Large intestine (tissue), 3 donors: ENCODE results near the gene VCL. TPM values are rescaled to one million over a fixed set of nuclear protein-coding genes. Genes with fewer than 3 reads are reported as not detected.

ENCODE experiments used
- DNase-seq, 2 donors: peaks; one replicate each; pipeline versions ENCODE4 v3.0.0 to v3.0.0-alpha.2; 2013
- H3K27ac ChIP-seq: one replicate; pipeline ENCODE4 v1.5.1; 2013; ENCODE audit warnings: low read length
- H3K27me3 ChIP-seq: 2 replicates; pipeline ENCODE4 v1.6.1; 2013; ENCODE audit warnings: low read length; ENCODE audit not compliant: control insufficient read depth, insufficient read depth
- H3K36me3 ChIP-seq: 2 replicates; pipeline ENCODE4 v1.6.1; 2013; ENCODE audit warnings: low read length; ENCODE audit not compliant: control insufficient read depth, insufficient read depth
- H3K4me1 ChIP-seq: one replicate; pipeline ENCODE4 v1.6.1; 2013; ENCODE audit warnings: low read length; ENCODE audit not compliant: control insufficient read depth, insufficient read depth
- H3K4me3 ChIP-seq: one replicate; pipeline ENCODE4 v1.5.1; 2013; ENCODE audit warnings: low read length
- H3K9me3 ChIP-seq: one replicate; pipeline ENCODE4 v1.6.1; 2013; ENCODE audit warnings: mild to moderate bottlenecking, low read depth, low read length, moderate library complexity; ENCODE audit not compliant: control insufficient read depth
- WGBS: methylation state at CpG from one replicate; pipeline ENCODE4 v1.1.5; 2013; ENCODE audit warnings: low lambda C conversion rate; ENCODE audit not compliant: insufficient coverage; 5-methylcytosine and 5-hydroxymethylcytosine counted together
- polyA plus RNA-seq: library from polyadenylated mRNA; unstranded; fragments of 120-200 nt; gene quantifications from one replicate; pipeline ENCODE4 v1.2.1, GENCODE V29; 2013

Gene VCL
- polyA plus RNA-seq, 1 donor, result 69.3 TPM

DNA sequence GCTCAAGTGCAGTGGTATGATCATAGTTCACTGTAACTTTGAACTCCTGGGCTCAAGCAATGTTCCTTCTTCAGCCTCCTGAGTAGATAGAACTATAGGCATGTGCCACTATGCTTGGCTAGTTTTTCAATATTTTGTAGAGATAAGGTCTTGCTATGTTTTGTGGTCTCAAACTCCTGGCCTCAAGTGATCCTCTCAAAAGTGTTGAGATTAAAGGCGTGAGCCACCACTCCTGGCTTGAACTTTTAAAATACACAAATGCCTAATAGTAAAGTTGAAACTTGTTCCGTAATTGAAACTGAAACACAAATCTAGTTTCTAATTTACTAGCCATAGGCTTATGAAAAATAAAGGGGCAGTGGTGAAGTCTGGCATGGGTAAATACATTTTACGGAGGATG lies 87.0 kb downstream of the VCL start:
- DNase-seq, result no peak
- WGBS, result 100% methylated on average over 2 of the region's 3 CpGs
- Histone ChIP-seq H3K36me3 (peaks cover 14% of the 10 kb centered on the region), H3K27ac (no peak overlapping the region), H3K9me3 (no peaks in the 10 kb centered on the region), H3K27me3 (no peaks in the 10 kb centered on the region), H3K4me1 (peaks cover 2% of the 10 kb centered on the region), H3K4me3 (no peak overlapping the region)

DNA sequence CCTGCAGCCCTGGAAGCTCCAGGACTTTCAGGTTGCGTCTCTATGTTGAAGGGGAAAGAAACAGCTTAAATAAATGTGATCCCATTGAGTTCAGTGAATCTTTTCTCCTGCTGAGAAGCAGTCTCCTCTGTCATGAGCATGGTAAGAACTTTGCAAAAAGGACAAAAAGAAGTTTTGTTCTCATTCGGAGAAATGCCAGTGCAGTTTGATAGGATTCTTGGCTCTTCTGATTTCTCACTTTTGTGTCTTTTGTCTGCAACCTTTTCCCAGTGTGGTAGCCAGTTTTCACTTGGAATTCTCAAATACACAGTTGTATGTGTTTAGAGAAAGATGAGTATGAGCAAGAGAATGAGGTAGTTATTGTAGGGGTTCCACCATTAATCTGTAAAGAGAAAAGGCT lies 88.4 kb downstream of the VCL start:
- H3K4me3 ChIP-seq, result no peak overlapping the region

DNA sequence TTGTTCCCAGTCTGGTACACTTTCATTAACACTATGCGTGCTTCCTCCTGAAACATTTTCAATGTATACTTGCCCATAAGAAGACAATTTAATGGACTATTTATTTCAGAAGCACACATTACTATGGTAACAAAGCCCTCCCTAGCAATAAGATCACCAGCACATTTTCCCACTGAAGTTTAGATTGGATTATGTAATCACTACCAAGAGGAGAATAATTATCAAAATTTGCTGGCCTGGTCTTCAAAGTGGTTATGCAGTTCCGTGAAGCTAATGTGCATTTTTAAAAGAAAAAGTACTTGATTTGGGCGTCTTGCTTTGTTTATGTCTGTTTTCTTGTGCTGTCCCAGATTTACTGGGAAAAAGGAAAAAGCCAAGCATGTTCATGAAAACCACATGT lies 90.8 kb downstream of the VCL start:
- DNase-seq, result no peak
- 100% methylated on average over 2 of the region's 3 CpGs for WGBS
- Histone ChIP-seq H3K27me3 (no peaks in the 10 kb centered on the region), H3K36me3 (peaks cover 32% of the 10 kb centered on the region), H3K9me3 (no peaks in the 10 kb centered on the region), H3K4me3 (no peak overlapping the region), H3K27ac (no peak overlapping the region), H3K4me1 (no peaks in the 10 kb centered on the region)

More for the DNA sequence above, 88.4 kb downstream of the VCL start:
- H3K27ac ChIP-seq, result no peak overlapping the region
- no peaks in the 10 kb centered on the region for H3K27me3 ChIP-seq
- no peaks in the 10 kb centered on the region for H3K9me3 ChIP-seq
- no peaks in the 10 kb centered on the region for H3K4me1 ChIP-seq
- H3K36me3 ChIP-seq, result peaks cover 26% of the 10 kb centered on the region
- 100% methylated on average over 1 of the region's 2 CpGs for WGBS
- no peak for DNase-seq

DNA sequence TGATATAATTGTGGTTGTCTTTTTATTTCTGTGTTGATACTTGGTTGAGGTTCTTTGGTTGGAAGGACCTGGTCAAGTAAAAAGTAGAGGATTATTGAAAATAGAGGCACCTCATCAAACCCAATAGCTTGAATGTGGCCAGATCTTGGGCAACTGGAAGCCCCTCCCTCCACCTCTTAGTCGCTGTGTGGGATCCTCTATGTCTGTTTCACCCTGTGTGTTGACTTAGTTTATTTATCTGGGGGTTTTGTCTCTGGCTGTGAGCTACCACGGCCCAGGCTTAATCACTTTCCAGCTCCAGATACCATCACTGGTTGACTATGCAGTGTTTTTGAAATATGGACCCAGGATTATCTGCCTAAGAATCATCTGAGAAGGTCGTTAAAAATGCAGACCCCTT lies 94.5 kb downstream of the VCL start:
- H3K27ac ChIP-seq, result no peak overlapping the region
- no CpG with 5 or more reads among the region's 3 CpGs for WGBS
- H3K27me3 ChIP-seq, result no peaks in the 10 kb centered on the region
- no peaks in the 10 kb centered on the region for H3K4me1 ChIP-seq
- DNase-seq, result no peak
- no peaks in the 10 kb centered on the region for H3K9me3 ChIP-seq
- H3K36me3 ChIP-seq, result peaks cover 52% of the 10 kb centered on the region
- H3K4me3 ChIP-seq, result no peak overlapping the region

DNA sequence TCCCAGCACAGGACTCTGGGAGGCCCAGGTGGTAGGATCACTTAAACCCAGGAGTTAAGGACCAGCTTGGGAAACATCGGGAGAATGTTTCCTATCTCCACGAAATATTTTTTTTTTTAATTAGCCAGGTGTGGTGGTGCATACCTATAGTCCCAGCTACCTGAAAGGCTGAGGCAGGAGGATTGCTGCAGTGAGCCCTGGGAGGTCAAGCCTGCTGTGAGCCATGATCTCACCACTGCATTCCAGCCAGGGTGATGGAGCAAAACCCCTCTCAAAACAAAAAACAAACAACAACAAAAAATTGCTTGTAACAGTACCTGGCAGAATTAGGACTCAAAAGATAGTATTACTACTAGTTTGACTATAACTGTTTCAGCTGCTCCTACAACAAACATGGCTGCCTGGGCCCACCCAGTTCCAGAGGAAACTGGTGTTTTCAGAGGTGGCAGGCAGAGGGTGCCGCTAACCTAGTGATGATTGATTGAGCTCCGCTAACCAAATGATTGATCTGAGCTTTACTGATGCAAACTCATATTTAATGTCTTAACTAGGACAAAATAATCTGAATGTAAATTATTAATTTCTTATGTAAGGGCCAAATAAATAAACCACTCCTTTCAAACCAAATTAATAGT lies 95.7 kb downstream of the VCL start:
- peaks cover 64% of the 10 kb centered on the region for H3K36me3 ChIP-seq
- no CpG with 5 or more reads among the region's 4 CpGs for WGBS
- no peaks in the 10 kb centered on the region for H3K9me3 ChIP-seq
- H3K27me3 ChIP-seq, result no peaks in the 10 kb centered on the region
- no peak for DNase-seq
- H3K4me1 ChIP-seq, result no peaks in the 10 kb centered on the region
- no peak overlapping the region for H3K27ac ChIP-seq
- no peak overlapping the region for H3K4me3 ChIP-seq

DNA sequence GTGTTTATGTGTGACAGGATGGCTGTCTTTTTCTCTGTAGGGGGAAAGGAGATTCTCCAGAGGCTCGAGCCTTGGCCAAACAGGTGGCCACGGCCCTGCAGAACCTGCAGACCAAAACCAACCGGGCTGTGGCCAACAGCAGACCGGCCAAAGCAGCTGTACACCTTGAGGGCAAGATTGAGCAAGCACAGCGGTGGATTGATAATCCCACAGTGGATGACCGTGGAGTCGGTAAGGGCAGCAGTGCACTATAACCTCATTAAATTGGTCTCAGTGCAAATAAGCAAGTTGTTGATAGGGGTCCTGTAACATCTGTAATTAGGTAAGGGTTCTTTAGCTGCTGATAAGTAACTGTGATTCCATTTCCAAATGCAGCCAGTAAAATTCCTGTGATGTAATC lies 96.3 kb downstream of the VCL start:
- H3K36me3 ChIP-seq, result peaks cover 65% of the 10 kb centered on the region
- H3K27me3 ChIP-seq, result no peaks in the 10 kb centered on the region
- no peaks in the 10 kb centered on the region for H3K9me3 ChIP-seq
- WGBS, result no CpG with 5 or more reads among the region's 7 CpGs
- H3K4me1 ChIP-seq, result no peaks in the 10 kb centered on the region
- no peak overlapping the region for H3K4me3 ChIP-seq
- no peak for DNase-seq
- no peak overlapping the region for H3K27ac ChIP-seq

DNA sequence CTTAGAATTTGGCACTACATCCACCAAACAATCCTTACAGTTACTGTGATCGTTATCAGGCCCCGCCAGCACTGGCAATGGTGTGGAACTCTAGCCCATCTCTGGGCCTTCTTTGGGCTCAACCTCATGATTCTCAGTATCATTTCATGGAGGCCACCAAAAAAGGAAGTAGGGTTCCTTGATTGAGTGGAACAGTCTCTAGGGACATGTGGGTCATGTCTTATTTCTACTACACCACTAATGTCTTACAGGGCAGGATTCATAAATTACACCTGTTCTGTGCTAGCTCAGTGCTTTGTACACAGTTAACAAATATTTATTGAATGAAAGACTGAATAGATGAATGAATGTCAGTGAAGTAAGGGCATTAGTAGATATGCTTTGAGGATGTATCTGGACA lies 98.9 kb downstream of the VCL start:
- no peak for DNase-seq
- Histone ChIP-seq H3K4me3 (no peak overlapping the region), H3K27me3 (no peaks in the 10 kb centered on the region), H3K36me3 (peaks cover 70% of the 10 kb centered on the region), H3K27ac (no peak overlapping the region), H3K9me3 (no peaks in the 10 kb centered on the region), H3K4me1 (no peaks in the 10 kb centered on the region)
- whole genome bisulfite sequencing, result no CpG with 5 or more reads among the region's 2 CpGs

DNA sequence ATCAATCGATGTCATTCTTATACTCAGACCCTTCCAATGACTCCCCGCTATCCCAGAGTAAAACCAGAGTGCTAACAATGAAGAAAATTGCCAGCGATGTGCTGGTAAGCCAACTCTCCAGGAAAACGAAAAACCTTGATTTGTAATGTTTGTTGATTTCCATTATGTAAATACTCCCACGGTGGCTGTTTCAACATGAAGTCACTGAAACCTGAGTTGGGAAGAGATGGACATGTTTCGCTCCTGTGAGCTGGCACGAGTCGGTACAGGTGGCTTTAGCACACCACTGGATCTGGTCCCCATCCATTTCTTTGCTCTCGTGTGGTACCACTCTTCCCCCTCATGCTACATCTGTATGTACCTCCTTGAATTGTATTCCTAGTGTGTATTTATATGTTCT lies 99.9 kb downstream of the VCL start:
- Histone ChIP-seq H3K27ac (no peak overlapping the region), H3K36me3 (peaks cover 62% of the 10 kb centered on the region), H3K4me1 (no peaks in the 10 kb centered on the region), H3K9me3 (no peaks in the 10 kb centered on the region), H3K27me3 (no peaks in the 10 kb centered on the region), H3K4me3 (no peak overlapping the region)
- DNase-seq, result no peak
- no CpG with 5 or more reads among the region's 9 CpGs for WGBS

DNA sequence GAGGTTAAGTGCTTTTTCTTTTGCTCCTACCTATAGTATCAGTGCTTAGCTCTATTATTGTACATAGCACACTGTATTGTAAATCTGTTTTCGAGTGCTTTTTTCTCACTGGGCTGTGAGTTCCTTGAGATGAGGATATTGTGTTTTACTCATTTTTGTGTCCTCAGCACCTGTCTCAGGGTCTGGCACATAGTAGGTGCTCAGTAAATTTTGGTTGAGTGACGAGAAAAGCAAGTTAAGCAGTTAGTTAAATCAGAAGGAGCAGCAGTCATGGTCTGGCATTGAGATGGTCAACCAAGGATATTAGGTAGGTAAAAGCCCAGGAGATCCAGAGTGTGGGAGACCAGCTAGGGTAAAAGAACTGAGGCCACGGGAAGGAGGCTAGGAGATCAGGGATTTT lies 101.5 kb downstream of the VCL start:
- WGBS, result no CpG with 5 or more reads among the region's 3 CpGs
- no peak for DNase-seq
- Histone ChIP-seq H3K4me1 (no peaks in the 10 kb centered on the region), H3K4me3 (no peak overlapping the region), H3K27ac (no peak overlapping the region), H3K36me3 (peaks cover 56% of the 10 kb centered on the region), H3K27me3 (no peaks in the 10 kb centered on the region), H3K9me3 (no peaks in the 10 kb centered on the region)

DNA sequence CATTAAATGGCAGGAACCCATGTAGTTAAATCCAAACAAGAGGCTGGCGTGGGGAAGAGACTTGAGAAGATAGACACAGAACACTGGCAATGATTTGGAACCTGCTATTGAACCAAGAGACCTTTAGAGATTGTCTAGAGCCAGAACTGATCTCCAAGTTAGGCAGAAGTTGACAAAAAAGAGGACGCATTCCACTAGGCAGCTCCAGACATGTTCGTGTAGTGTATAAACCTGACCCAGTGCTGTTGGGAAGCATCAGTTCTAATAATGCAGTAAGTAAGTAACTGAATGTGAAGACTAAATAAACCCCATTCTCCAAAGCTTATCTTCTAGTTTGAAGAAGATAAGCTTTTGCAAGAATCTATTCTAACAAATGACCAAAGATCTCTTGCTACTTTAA lies 101.9 kb downstream of the VCL start:
- no peaks in the 10 kb centered on the region for H3K9me3 ChIP-seq
- H3K36me3 ChIP-seq, result peaks cover 56% of the 10 kb centered on the region
- H3K27ac ChIP-seq, result no peak overlapping the region
- no peak for DNase-seq
- WGBS, result 87% methylated on average over 3 of the region's 3 CpGs
- H3K4me3 ChIP-seq, result no peak overlapping the region
- H3K4me1 ChIP-seq, result no peaks in the 10 kb centered on the region
- H3K27me3 ChIP-seq, result no peaks in the 10 kb centered on the region

DNA sequence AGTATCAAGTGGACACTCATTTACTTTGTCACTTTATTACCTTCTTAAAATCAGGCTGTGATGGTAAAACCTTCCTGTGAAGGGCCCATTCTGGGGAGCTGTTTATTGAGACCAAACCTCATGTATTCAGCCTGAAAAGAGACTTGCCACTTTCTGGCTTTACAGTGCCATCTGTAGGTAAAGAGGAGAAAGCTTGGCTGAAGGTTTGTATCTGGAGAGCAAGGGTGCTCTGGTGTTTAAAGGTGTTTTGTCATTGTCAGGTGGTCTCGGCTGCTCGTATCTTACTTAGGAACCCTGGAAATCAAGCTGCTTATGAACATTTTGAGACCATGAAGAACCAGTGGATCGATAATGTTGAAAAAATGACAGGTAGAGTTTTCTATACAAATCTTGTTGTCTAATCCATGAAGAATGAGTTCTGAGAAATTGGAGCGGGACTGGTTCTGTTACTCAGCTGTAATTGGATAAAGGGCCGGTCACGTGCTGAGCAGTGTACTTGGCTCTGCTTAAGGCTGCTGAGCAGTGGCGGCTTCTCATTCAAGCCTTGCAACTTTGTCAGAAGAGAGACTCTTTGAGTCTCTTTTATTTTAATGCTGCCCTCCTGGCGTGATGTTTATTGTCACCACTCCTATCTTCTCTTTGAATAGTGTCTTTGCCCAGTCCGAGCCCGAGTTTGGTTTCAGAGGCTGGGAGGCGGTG lies 105.8 kb downstream of the VCL start:
- no peaks in the 10 kb centered on the region for H3K27me3 ChIP-seq
- no peak overlapping the region for H3K4me3 ChIP-seq
- DNase-seq, result no peak
- no peaks in the 10 kb centered on the region for H3K9me3 ChIP-seq
- H3K36me3 ChIP-seq, result peaks cover 54% of the 10 kb centered on the region
- no peaks in the 10 kb centered on the region for H3K4me1 ChIP-seq
- H3K27ac ChIP-seq, result no peak overlapping the region
- 89% methylated on average over 3 of the region's 11 CpGs for WGBS
